PC-9 (cell line): ENCODE data around the gene CHRNE. TPM values are rescaled to one million over a fixed set of nuclear protein-coding genes. Genes with fewer than 3 reads are reported as not detected.

Source experiments
- BruUV-seq: library from RNA; stranded (reverse); fragments of 400-500 nt; replicated peaks from 2 replicates; lab custom pipeline; 2021; lab: Mats Ljungman, UMichigan
- CTCF ChIA-PET: fragments of 300-600 bp; sonication (Branson Sonifier 250); formaldehyde crosslinking; loops from one replicate; lab custom pipeline; 2022; ENCODE audit warnings: antibody characterized with exemption; lab: Charles Lee
- POLR2A ChIA-PET: fragments of 300-600 bp; sonication (Branson Sonifier 250); formaldehyde crosslinking; loops from one replicate; lab custom pipeline; 2022; ENCODE audit warnings: antibody characterized with exemption; ENCODE audit not compliant: unreplicated experiment; lab: Charles Lee
- DNase-seq, 2 experiments: peaks; one replicate each; pipeline versions ENCODE4 v3.0.0 to v3.0.0-alpha.2; 2015 to 2022; ENCODE audit warnings: mixed read lengths in 1 of 2
- H2AFZ ChIP-seq: fragments of 200-600 bp; sonication (generic); 2 replicates; pipeline ENCODE4 v1.8.1; 2017; ENCODE audit warnings: antibody characterized with exemption
- H3F3A ChIP-seq: fragments of 200-600 bp; sonication (generic); 2 replicates; pipeline ENCODE4 v1.8.1; 2017; ENCODE audit warnings: antibody characterized with exemption, mild to moderate bottlenecking, low read depth; ENCODE audit not compliant: insufficient read depth
- H3K27ac ChIP-seq: fragments of 200-600 bp; sonication (generic); 2 replicates; pipeline ENCODE4 v1.6.1; 2016; ENCODE audit warnings: mixed run types
- H3K27me3 ChIP-seq: fragments of 200-600 bp; sonication (generic); 2 replicates; pipeline ENCODE4 v1.6.1; 2016; ENCODE audit warnings: low read depth, mixed run types; ENCODE audit not compliant: insufficient read depth
- H3K36me3 ChIP-seq: fragments of 200-600 bp; sonication (generic); 2 replicates; pipeline ENCODE4 v1.6.1; 2016; ENCODE audit warnings: low read depth, mixed run types
- H3K4me1 ChIP-seq: fragments of 200-600 bp; sonication (generic); replicated peaks from 2 replicates; pipeline ENCODE4 v1.6.1; 2016; ENCODE audit warnings: mixed run types; ENCODE audit not compliant: insufficient read depth
- H3K4me2 ChIP-seq: fragments of 200-600 bp; sonication (generic); 2 replicates; pipeline ENCODE4 v1.6.1; 2017; ENCODE audit warnings: mixed run types
- H3K4me3 ChIP-seq: fragments of 200-600 bp; sonication (generic); 2 replicates; pipeline ENCODE4 v1.6.1; 2016; ENCODE audit warnings: mixed run types
- H3K79me2 ChIP-seq: fragments of 200-600 bp; sonication (generic); 2 replicates; pipeline ENCODE4 v1.6.1; 2017; ENCODE audit warnings: low read depth, mixed run types
- H3K9me2 ChIP-seq: fragments of 200-600 bp; sonication (generic); 2 replicates; pipeline ENCODE4 v1.8.1; 2017; ENCODE audit warnings: mild to moderate bottlenecking; ENCODE audit not compliant: insufficient read depth
- H3K9me3 ChIP-seq: fragments of 200-600 bp; sonication (generic); 2 replicates; pipeline ENCODE4 v1.8.1; 2016; ENCODE audit warnings: low read depth; ENCODE audit not compliant: insufficient read depth
- H4K20me1 ChIP-seq: fragments of 200-600 bp; sonication (generic); 2 replicates; pipeline ENCODE4 v1.8.1; 2017; ENCODE audit not compliant: insufficient read depth
- EZH2 ChIP-seq: fragments of 200-600 bp; sonication (generic); IDR thresholded peaks from 2 replicates; pipeline ENCODE4 v1.8.0; 2017; ENCODE audit warnings: antibody characterized with exemption, low read depth
- intact Hi-C: fragments of 100-400 bp; cut with micrococcal nuclease; formaldehyde crosslinking; loops from one replicate; pipeline ENCODE4 v1.10.0; 2022; ENCODE audit not compliant: unreplicated experiment
- total RNA-seq: library from RNA; stranded (reverse); gene quantifications from 2 replicates; pipeline ENCODE4 v1.2.3, GENCODE V29; 2021
- TF ChIP-seq, protein P1 (sequence below): fragments of 200-600 bp; sonication (generic); conservative IDR thresholded peaks from 2 replicates; pipeline ENCODE4 v1.6.1; 2017; ENCODE audit warnings: mixed run types, antibody characterized with exemption, mild to moderate bottlenecking, moderate library complexity

Gene CHRNE
- total RNA-seq, 1 experiment from 2014 or later = 0.24 TPM

DNA sequence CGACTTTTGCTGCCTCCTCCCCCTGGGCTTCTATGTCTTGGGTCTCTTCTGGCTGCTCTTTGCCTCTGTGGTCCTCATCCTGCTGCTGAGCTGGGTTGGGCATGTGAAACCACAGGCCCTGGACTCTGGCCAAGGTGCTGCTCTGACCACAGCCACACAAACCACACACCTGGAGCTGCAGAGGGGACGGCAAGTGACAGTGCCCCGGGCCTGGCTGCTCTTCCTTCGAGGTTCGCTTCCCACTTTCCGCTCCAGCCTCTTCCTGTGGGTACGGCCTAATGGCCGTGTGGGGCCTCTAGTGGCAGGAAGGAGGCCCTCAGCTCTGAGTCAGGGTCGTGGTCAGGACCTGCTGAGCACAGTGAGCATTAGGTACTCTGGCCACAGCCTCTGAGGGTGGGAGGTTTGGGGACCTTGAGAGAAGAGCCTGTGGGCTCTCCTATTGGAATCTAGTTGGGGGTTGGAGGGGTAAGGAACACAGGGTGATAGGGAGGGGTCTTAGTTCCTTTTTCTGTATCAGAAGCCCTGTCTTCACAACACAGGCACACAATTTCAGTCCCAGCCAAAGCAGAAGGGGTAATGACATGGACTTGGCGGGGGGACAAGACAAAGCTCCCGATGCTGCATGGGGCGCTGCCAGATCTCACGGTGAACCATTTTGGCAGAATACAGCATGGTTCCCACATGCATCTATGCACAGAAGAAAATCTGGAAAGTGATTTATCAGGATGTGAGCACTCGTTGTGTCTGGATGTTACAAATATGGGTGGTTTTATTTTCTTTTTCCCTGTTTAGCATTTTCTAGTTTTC, 31.5 kb upstream of the CHRNE start:
- Histone ChIP-seq H2AFZ (no peak overlapping the region), H3K4me2 (peak overlapping the region; percentile 28), H3K27ac (no peak overlapping the region), H3K27me3 (no peaks in the 10 kb centered on the region), H3K9me2 (no peaks in the 10 kb centered on the region), H3K36me3 (peaks cover 5% of the 10 kb centered on the region; the same call in 1 of the 2 replicates), H3K4me3 (no peak overlapping the region), H3K79me2 (peaks cover 17% of the 10 kb centered on the region), H3K4me1 (peaks cover 21% of the 10 kb centered on the region), H3F3A (peaks cover 22% of the 10 kb centered on the region), H4K20me1 (no peaks in the 10 kb centered on the region), H3K9me3 (no peaks in the 10 kb centered on the region)
- TF ChIP-seq, protein P1, sequence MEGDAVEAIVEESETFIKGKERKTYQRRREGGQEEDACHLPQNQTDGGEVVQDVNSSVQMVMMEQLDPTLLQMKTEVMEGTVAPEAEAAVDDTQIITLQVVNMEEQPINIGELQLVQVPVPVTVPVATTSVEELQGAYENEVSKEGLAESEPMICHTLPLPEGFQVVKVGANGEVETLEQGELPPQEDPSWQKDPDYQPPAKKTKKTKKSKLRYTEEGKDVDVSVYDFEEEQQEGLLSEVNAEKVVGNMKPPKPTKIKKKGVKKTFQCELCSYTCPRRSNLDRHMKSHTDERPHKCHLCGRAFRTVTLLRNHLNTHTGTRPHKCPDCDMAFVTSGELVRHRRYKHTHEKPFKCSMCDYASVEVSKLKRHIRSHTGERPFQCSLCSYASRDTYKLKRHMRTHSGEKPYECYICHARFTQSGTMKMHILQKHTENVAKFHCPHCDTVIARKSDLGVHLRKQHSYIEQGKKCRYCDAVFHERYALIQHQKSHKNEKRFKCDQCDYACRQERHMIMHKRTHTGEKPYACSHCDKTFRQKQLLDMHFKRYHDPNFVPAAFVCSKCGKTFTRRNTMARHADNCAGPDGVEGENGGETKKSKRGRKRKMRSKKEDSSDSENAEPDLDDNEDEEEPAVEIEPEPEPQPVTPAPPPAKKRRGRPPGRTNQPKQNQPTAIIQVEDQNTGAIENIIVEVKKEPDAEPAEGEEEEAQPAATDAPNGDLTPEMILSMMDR = no peak; the same call in 1 of the 2 replicates
- TF ChIP-seq EZH2 = no peak
- ChIA-PET POLR2A (interaction anchor here (0.6 to 0.7 kb wide), 4 partner anchors 14 to 442 kb away, joined by 3 to 5 read pairs (median 4); partner anchors contain the start of gene PFN1), CTCF (interaction anchor here (0.6 to 0.9 kb wide), 4 partner anchors 15 to 444 kb away, joined by 3 to 4 read pairs (median 4); partner anchors contain the start of gene CHRNE)
- DNase-seq = peak; percentile 54 to 77
- intact Hi-C loops = no loop called here
- no TSS peak for BruUV-seq

DNA sequence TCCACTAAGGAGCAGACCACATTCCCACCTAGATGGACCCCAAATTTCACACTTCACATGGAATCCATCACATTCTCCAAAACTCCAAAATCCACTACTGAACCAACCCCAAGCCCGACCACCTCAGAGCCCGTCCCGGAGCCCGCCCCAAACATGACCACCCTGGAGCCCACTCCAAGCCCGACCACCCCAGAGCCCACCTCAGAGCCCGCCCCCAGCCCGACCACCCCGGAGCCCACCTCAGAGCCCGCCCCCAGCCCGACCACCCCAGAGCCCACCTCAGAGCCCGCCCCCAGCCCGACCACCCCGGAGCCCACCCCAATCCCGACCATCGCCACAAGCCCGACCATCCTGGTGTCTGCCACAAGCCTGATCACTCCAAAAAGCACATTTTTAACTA, 30.7 kb upstream of the CHRNE start:
- POLR2A ChIA-PET = interaction anchor here (0.6 to 0.7 kb wide), 2 partner anchors 89 to 441 kb away, joined by 3 to 5 read pairs; no protein-coding TSS in a partner anchor
- H3K4me1 ChIP-seq = peaks cover 16% of the 10 kb centered on the region
- no peaks in the 10 kb centered on the region for H3K9me3 ChIP-seq
- H3F3A ChIP-seq = peaks cover 17% of the 10 kb centered on the region
- no peak for TF ChIP-seq EZH2
- TF ChIP-seq, protein P1 = no peak
- H3K27me3 ChIP-seq = no peaks in the 10 kb centered on the region
- DNase-seq = no peak
- no peak overlapping the region for H3K4me3 ChIP-seq
- intact Hi-C loops = no loop called here
- H4K20me1 ChIP-seq = no peaks in the 10 kb centered on the region
- no TSS peak for BruUV-seq
- peaks cover 5% of the 10 kb centered on the region; the same call in 1 of the 2 replicates for H3K36me3 ChIP-seq
- H3K4me2 ChIP-seq = peak overlapping the region; percentile 28; the same call in 1 of the 2 replicates
- no peak overlapping the region for H3K27ac ChIP-seq
- H3K79me2 ChIP-seq = peaks cover 10% of the 10 kb centered on the region
- H2AFZ ChIP-seq = no peak overlapping the region
- CTCF ChIA-PET = interaction anchor here (0.7 to 0.9 kb wide), 2 partner anchors 24 to 31 kb away, joined by 4 read pairs; partner anchors contain the start of gene CHRNE
- no peaks in the 10 kb centered on the region for H3K9me2 ChIP-seq

DNA sequence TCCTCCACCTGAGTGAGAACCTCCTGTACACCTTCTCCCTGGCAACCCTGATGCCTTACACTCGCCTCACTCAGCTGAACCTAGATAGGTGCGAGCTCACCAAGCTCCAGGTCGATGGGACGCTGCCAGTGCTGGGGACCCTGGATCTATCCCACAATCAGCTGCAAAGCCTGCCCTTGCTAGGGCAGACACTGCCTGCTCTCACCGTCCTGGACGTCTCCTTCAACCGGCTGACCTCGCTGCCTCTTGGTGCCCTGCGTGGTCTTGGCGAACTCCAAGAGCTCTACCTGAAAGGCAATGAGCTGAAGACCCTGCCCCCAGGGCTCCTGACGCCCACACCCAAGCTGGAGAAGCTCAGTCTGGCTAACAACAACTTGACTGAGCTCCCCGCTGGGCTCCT, 29.9 kb upstream of the CHRNE start:
- TF ChIP-seq EZH2 = no peak
- TF ChIP-seq, protein P1 = no peak
- Histone ChIP-seq H3K27me3 (no peaks in the 10 kb centered on the region), H3K4me1 (peaks cover 10% of the 10 kb centered on the region), H3K36me3 (peaks cover 5% of the 10 kb centered on the region; the same call in 1 of the 2 replicates), H4K20me1 (no peaks in the 10 kb centered on the region), H3F3A (peaks cover 13% of the 10 kb centered on the region), H2AFZ (no peak overlapping the region), H3K4me2 (no peak overlapping the region), H3K4me3 (no peak overlapping the region), H3K9me3 (no peaks in the 10 kb centered on the region), H3K27ac (no peak overlapping the region), H3K79me2 (peaks cover 1% of the 10 kb centered on the region), H3K9me2 (no peaks in the 10 kb centered on the region)
- POLR2A ChIA-PET = no interaction called here
- CTCF ChIA-PET = no interaction called here
- intact Hi-C loops = no loop called here
- no peak for DNase-seq
- BruUV-seq = no TSS peak
